Right lobe of liver (tissue), 4 donors: ENCODE data around the gene DIAPH3.

ENCODE experiments used
- CTCF ChIP-seq, 4 donors: fragments of 200-600 bp in 3 of 4; fragments of 450-650 bp in 1 of 4; IDR thresholded peaks; one replicate each; pipeline versions ENCODE4 v1.5.1 to v1.8.0; 2016 to 2022; ENCODE audit warnings: antibody characterized with exemption in 4 of 4, mild to moderate bottlenecking in 2 of 4
- POLR2A ChIP-seq: fragments of 450-650 bp; IDR thresholded peaks from one replicate; pipeline ENCODE4 v1.6.1; 2017; ENCODE audit warnings: antibody characterized with exemption, mild to moderate bottlenecking
- donor health status: DM: no; HTN: no; CAD: no.
- donor health status: DM: no; HTN: no; CAD: no.
- donor health status: DM: no; HTN: yes; CAD: no.

GRCh38 chr13:60137911-60138560, 25.7 kb downstream of the DIAPH3 start:
- TF ChIP-seq CTCF (IDR thresholded peaks at IDR 0.05) (no peak), POLR2A (no peak)
